Smooth muscle cell (in vitro differentiated cells): ENCODE results near the gene COL25A1. TPM values are rescaled to one million over a fixed set of nuclear protein-coding genes. Genes with fewer than 3 reads are reported as not detected.
A peak's percentile ranks its signal among the peaks of the same experiment; 100 is the strongest.

ENCODE experiments used
- DNase-seq: peaks from one replicate; lab custom pipeline; 2025; ENCODE audit not compliant: unreplicated experiment; lab: John Stamatoyannopoulos, UW
- H2AFZ ChIP-seq: fragments of 200-600 bp; sonication (generic); 2 replicates; pipeline ENCODE4 v1.6.0; 2016; ENCODE audit warnings: antibody characterized with exemption, low read depth, mild to moderate bottlenecking
- H3F3A ChIP-seq: fragments of 200-600 bp; sonication (generic); 2 replicates; pipeline ENCODE4 v1.6.0; 2017; ENCODE audit warnings: antibody characterized with exemption, low read depth
- H3K27ac ChIP-seq: fragments of 200-600 bp; sonication (generic); 2 replicates; pipeline ENCODE4 v1.5.1; 2016; ENCODE audit warnings: low read depth, mild to moderate bottlenecking
- H3K27me3 ChIP-seq: fragments of 200-600 bp; sonication (generic); 2 replicates; pipeline ENCODE4 v1.6.1; 2016; ENCODE audit warnings: low read depth, mild to moderate bottlenecking
- H3K36me3 ChIP-seq: fragments of 200-600 bp; sonication (generic); 2 replicates; pipeline ENCODE4 v1.5.1; 2016; ENCODE audit warnings: low read depth
- H3K4me1 ChIP-seq: fragments of 200-600 bp; sonication (generic); 2 replicates; pipeline ENCODE4 v1.5.1; 2016; ENCODE audit warnings: low read depth
- H3K4me2 ChIP-seq: fragments of 200-600 bp; sonication (generic); 2 replicates; pipeline ENCODE4 v1.6.0; 2016; ENCODE audit warnings: mild to moderate bottlenecking
- H3K4me3 ChIP-seq: fragments of 200-600 bp; sonication (generic); 2 replicates; pipeline ENCODE4 v1.5.1; 2016; ENCODE audit warnings: mild to moderate bottlenecking
- H3K79me2 ChIP-seq: fragments of 200-600 bp; sonication (generic); 2 replicates; pipeline ENCODE4 v1.6.0; 2016; ENCODE audit warnings: low read depth, mild to moderate bottlenecking
- H3K9ac ChIP-seq: fragments of 200-600 bp; sonication (generic); 2 replicates; pipeline ENCODE4 v1.6.0; 2016; ENCODE audit warnings: low read depth
- H3K9me3 ChIP-seq: fragments of 200-600 bp; sonication (generic); replicated peaks from 2 replicates; pipeline ENCODE4 v1.5.1; 2016; ENCODE audit warnings: low read depth
- H4K20me1 ChIP-seq: fragments of 200-600 bp; sonication (generic); 2 replicates; pipeline ENCODE4 v1.6.0; 2016; ENCODE audit warnings: low read depth
- CTCF ChIP-seq: fragments of 200-600 bp; sonication (generic); IDR thresholded peaks from 2 replicates; pipeline ENCODE4 v1.5.1; 2017; ENCODE audit warnings: borderline replicate concordance, mild to moderate bottlenecking, antibody characterized with exemption; ENCODE audit not compliant: insufficient read depth, poor library complexity, severe bottlenecking
- WGBS: methylation state at CpG from one replicate; pipeline ENCODE4 v1.1.7; 2016; ENCODE audit warnings: low lambda C conversion rate; 5-methylcytosine and 5-hydroxymethylcytosine counted together
- polyA plus RNA-seq: library from polyadenylated mRNA; unstranded; fragments of >200 nt; fragmentation: Nextera tagmentation; extraction: Ambion mirVana; gene quantifications from 2 replicates; pipeline ENCODE4 v1.2.1, GENCODE V29; 2016
- total RNA-seq: library from RNA; depleted of rRNA; stranded (reverse); fragments of >200 nt; gene quantifications from 2 replicates; pipeline ENCODE4 v1.2.3, GENCODE V29; 2014

COL25A1 gene
- total and polyA plus RNA-seq, 2 experiments from 2014 or later, result 2.9 to 4.7 TPM

GRCh38 chr4:108933046-108933445 lies 369.4 kb downstream of the COL25A1 start:
- Histone ChIP-seq H3K4me2 (no peak overlapping the region), H3K9ac (no peak overlapping the region), H3K27ac (no peak overlapping the region), H2AFZ (peak overlapping the region; percentile 27), H4K20me1 (no peaks in the 10 kb centered on the region), H3F3A (peaks cover 4% of the 10 kb centered on the region), H3K27me3 (no peaks in the 10 kb centered on the region), H3K9me3 (no peaks in the 10 kb centered on the region), H3K4me3 (no peak overlapping the region), H3K4me1 (no peaks in the 10 kb centered on the region), H3K79me2 (no peaks in the 10 kb centered on the region), H3K36me3 (no peaks in the 10 kb centered on the region)
- DNase-seq, result no peak
- TF ChIP-seq CTCF, result no peak
- WGBS, result 82% methylated on average over 3 of the region's 3 CpGs

- H3K79me2 ChIP-seq, result no peaks in the 10 kb centered on the region
- no peak for TF ChIP-seq CTCF
- no peaks in the 10 kb centered on the region for H4K20me1 ChIP-seq
- no peak for DNase-seq
- peaks cover 3% of the 10 kb centered on the region for H3K4me1 ChIP-seq
- peaks cover 6% of the 10 kb centered on the region for H3F3A ChIP-seq
- H3K36me3 ChIP-seq, result no peaks in the 10 kb centered on the region
- H3K4me3 ChIP-seq, result no peak overlapping the region
- 100% methylated on average over 1 of the region's 1 CpG for WGBS
- H3K9me3 ChIP-seq, result no peaks in the 10 kb centered on the region
- no peak overlapping the region for H3K9ac ChIP-seq
- no peaks in the 10 kb centered on the region for H3K27me3 ChIP-seq
- H3K4me2 ChIP-seq, result no peak overlapping the region
- no peak overlapping the region for H2AFZ ChIP-seq
- H3K27ac ChIP-seq, result no peak overlapping the region
Measured at GRCh38 chr4:108931926-108932325, 370.5 kb downstream of the COL25A1 start.

DNA sequence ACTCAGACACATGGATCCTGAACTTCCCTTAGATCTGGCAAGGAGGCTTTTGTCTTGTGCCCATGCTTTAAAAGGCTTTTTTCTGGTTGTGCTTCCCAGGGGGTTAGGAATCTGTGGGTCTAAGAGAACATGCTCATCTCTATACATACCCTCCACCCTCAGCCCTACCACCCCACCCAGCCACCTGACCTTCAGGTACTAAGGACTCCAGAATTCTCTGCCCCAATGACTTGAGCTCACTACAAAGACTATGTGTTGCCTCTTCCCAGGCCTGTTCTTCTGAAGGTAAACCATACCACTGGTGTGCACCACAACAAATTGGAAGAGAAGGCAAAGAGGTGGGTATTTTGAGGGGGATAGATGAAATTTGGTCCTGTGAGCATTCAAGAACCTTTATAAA lies 372.3 kb downstream of the COL25A1 start:
- H4K20me1 ChIP-seq, result no peaks in the 10 kb centered on the region
- no peak overlapping the region for H3K9ac ChIP-seq
- no peak for DNase-seq
- H3F3A ChIP-seq, result peaks cover 7% of the 10 kb centered on the region
- H3K4me2 ChIP-seq, result no peak overlapping the region
- TF ChIP-seq CTCF, result no peak
- H3K27ac ChIP-seq, result no peak overlapping the region
- no peak overlapping the region for H3K4me3 ChIP-seq
- H3K27me3 ChIP-seq, result no peaks in the 10 kb centered on the region
- H3K9me3 ChIP-seq, result no peaks in the 10 kb centered on the region
- H3K79me2 ChIP-seq, result no peaks in the 10 kb centered on the region
- H2AFZ ChIP-seq, result no peak overlapping the region
- peaks cover 8% of the 10 kb centered on the region for H3K4me1 ChIP-seq
- no peaks in the 10 kb centered on the region for H3K36me3 ChIP-seq

GRCh38 chr4:108926781-108927180 lies 375.7 kb downstream of the COL25A1 start:
- H3K9ac ChIP-seq, result peak overlapping the region; percentile 12
- no peaks in the 10 kb centered on the region for H3K9me3 ChIP-seq
- no peaks in the 10 kb centered on the region for H3K27me3 ChIP-seq
- no peak for TF ChIP-seq CTCF
- WGBS, result 26% methylated on average over 3 of the region's 3 CpGs
- H3K79me2 ChIP-seq, result no peaks in the 10 kb centered on the region
- peak overlapping the region; percentile 46 for H2AFZ ChIP-seq
- H3K4me1 ChIP-seq, result peaks cover 8% of the 10 kb centered on the region
- H3K4me2 ChIP-seq, result peak overlapping the region; percentile 46
- H4K20me1 ChIP-seq, result no peaks in the 10 kb centered on the region
- DNase-seq, result no peak
- H3F3A ChIP-seq, result peaks cover 7% of the 10 kb centered on the region
- no peaks in the 10 kb centered on the region for H3K36me3 ChIP-seq
- no peak overlapping the region for H3K4me3 ChIP-seq
- H3K27ac ChIP-seq, result peak overlapping the region; percentile 66
